ENCODE data around the gene ATP6AP1. TPM values are rescaled to one million over a fixed set of nuclear protein-coding genes. Genes with fewer than 3 reads are reported as not detected.

Gene ATP6AP1
- total and polyA plus RNA-seq, 3 experiments from 2014 or later: 43.0 to 129 (median 43.2) TPM

DNA sequence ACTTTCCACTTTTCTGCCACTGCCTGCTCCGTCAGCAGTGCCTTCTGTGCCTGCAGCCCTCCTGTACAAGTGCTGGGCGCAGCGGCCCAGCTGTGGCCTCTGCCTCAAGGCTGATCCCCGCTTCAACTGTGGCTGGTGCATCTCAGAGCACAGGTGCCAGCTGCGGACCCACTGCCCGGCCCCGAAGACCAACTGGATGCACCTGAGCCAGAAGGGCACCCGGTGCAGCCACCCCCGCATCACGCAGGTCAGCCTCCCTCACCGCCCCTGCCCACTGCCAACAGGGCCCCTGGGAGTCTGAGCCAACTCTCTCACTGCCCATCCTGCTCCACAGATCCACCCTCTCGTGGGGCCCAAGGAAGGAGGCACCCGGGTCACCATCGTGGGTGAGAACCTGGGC is 37.1 kb downstream of the ATP6AP1 start:
- no peaks in the 10 kb centered on the region for H3K9me3 Mint-ChIP-seq
- Histone ChIP-seq H3K4me3 (ENCODE audit: low read length) (no peak overlapping the region), H3K27me3 (ENCODE audit: insufficient read depth, low read length, poor library complexity, severe bottlenecking) (no peaks in the 10 kb centered on the region), H3K36me3 (ENCODE audit: insufficient read depth, low read length) (no peaks in the 10 kb centered on the region), H3K27ac (ENCODE audit: low read depth, low read length) (no peak overlapping the region), H3K9me3 (ENCODE audit: low read length) (no peaks in the 10 kb centered on the region), H3K4me1 (ENCODE audit: insufficient read depth, low read length) (no peaks in the 10 kb centered on the region)
- DNase-seq: no peak
- H3K27ac Mint-ChIP-seq: peak overlapping the region in 2 of 8 donors; percentile 65 to 81
- POLR2A ChIA-PET: no interaction called here
- H3K4me3 Mint-ChIP-seq: no peak overlapping the region
- CTCF ChIA-PET: no interaction called here
- no peaks in the 10 kb centered on the region for H3K27me3 Mint-ChIP-seq
- peaks cover 0 to 60% (median 2%) of the 10 kb centered on the region in 3 donors for H3K36me3 Mint-ChIP-seq
- H3K4me1 Mint-ChIP-seq: peaks cover 9 to 14% (median 9%) of the 10 kb centered on the region in 3 donors

DNA sequence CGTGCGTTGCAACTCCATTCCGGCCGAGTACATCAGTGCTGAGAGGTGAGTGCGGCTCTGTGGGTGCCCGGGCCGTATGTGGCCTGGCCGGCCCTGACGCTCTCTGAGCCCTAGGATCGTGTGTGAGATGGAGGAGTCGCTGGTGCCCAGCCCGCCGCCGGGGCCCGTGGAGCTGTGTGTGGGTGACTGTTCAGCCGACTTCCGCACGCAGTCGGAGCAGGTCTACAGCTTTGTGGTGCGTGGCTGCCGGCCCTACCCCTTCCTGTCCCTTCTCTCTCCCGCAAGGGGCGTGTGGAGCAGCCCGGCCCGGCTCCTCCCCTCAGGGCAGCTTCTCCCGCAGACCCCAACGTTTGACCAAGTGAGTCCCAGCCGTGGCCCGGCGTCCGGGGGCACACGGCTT is 37.6 kb downstream of the ATP6AP1 start:
- no peaks in the 10 kb centered on the region for H3K36me3 ChIP-seq (ENCODE audit: insufficient read depth, low read length)
- H3K4me3 Mint-ChIP-seq: no peak overlapping the region
- POLR2A ChIA-PET: no interaction called here

DNA sequence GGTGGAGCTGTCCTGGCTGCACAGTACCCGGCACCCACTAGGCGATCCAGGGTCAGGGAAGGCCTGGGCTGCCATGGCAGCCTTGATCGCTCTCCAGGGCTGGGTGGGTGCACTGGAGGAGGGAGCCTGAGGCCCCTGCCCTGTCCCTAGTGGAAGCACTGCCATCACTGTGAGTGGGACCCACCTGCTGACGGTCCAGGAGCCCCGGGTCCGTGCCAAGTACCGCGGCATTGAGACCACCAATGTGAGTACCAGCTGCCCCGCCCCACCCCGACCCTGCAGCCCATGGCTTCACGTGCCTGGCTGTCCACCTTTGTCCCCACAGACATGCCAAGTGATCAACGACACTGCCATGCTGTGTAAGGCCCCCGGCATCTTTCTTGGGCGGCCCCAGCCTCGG is 38.4 kb downstream of the ATP6AP1 start:
- Histone ChIP-seq H3K4me1 (ENCODE audit: insufficient read depth, low read length) (no peaks in the 10 kb centered on the region), H3K4me3 (ENCODE audit: low read length) (no peak overlapping the region), H3K27me3 (ENCODE audit: insufficient read depth, low read length, poor library complexity, severe bottlenecking) (no peaks in the 10 kb centered on the region), H3K36me3 (ENCODE audit: insufficient read depth, low read length) (no peaks in the 10 kb centered on the region), H3K9me3 (ENCODE audit: low read length) (no peaks in the 10 kb centered on the region), H3K27ac (ENCODE audit: low read depth, low read length) (no peak overlapping the region)
- DNase-seq: no peak
- Mint-ChIP-seq H3K4me1 (peaks cover under 1 to 4% (median 4%) of the 10 kb centered on the region in 3 donors), H3K27me3 (no peaks in the 10 kb centered on the region), H3K9me3 (no peaks in the 10 kb centered on the region), H3K36me3 (peaks cover 0 to 63% (median 0%) of the 10 kb centered on the region in 3 donors), H3K27ac (no peak overlapping the region), H3K4me3 (no peak overlapping the region)
- POLR2A ChIA-PET: no interaction called here
- CTCF ChIA-PET: no interaction called here

More for the DNA sequence above, 37.6 kb downstream of the ATP6AP1 start:
- Mint-ChIP-seq H3K36me3 (peaks cover 0 to 62% (median under 1%) of the 10 kb centered on the region in 3 donors), H3K27me3 (no peaks in the 10 kb centered on the region), H3K9me3 (no peaks in the 10 kb centered on the region), H3K4me1 (peaks cover 7 to 11% (median 9%) of the 10 kb centered on the region in 3 donors), H3K27ac (no peak overlapping the region)
- CTCF ChIA-PET: no interaction called here
- no peak for DNase-seq
- H3K4me1 ChIP-seq (ENCODE audit: insufficient read depth, low read length): no peaks in the 10 kb centered on the region
- no peak overlapping the region for H3K4me3 ChIP-seq (ENCODE audit: low read length)
- H3K9me3 ChIP-seq (ENCODE audit: low read length): no peaks in the 10 kb centered on the region
- no peak overlapping the region for H3K27ac ChIP-seq (ENCODE audit: low read depth, low read length)
- no peaks in the 10 kb centered on the region for H3K27me3 ChIP-seq (ENCODE audit: insufficient read depth, low read length, poor library complexity, severe bottlenecking)

- Mint-ChIP-seq H3K27me3 (no peaks in the 10 kb centered on the region), H3K4me1 (peaks cover 0 to 4% (median 4%) of the 10 kb centered on the region in 3 donors), H3K27ac (no peak overlapping the region), H3K9me3 (no peaks in the 10 kb centered on the region), H3K36me3 (peaks cover 0 to 65% (median 0%) of the 10 kb centered on the region in 3 donors), H3K4me3 (no peak overlapping the region)
- POLR2A ChIA-PET: interaction anchor here (1.0 to 1.5 kb wide), 2 partner anchors 8 to 11 kb away, joined by 3 read pairs; no protein-coding TSS in a partner anchor
- H3K9me3 ChIP-seq (ENCODE audit: low read length): no peaks in the 10 kb centered on the region
- CTCF ChIA-PET: no interaction called here
- H3K36me3 ChIP-seq (ENCODE audit: insufficient read depth, low read length): no peaks in the 10 kb centered on the region
- no peaks in the 10 kb centered on the region for H3K4me1 ChIP-seq (ENCODE audit: insufficient read depth, low read length)
- H3K4me3 ChIP-seq (ENCODE audit: low read length): no peak overlapping the region
- H3K27me3 ChIP-seq (ENCODE audit: insufficient read depth, low read length, poor library complexity, severe bottlenecking): no peaks in the 10 kb centered on the region
- no peak for DNase-seq
- no peak overlapping the region for H3K27ac ChIP-seq (ENCODE audit: low read depth, low read length)
Measured at GRCh38 chrX:154467556-154467955, 39.1 kb downstream of the ATP6AP1 start.

GRCh38 chrX:154468217-154468616 is 39.7 kb downstream of the ATP6AP1 start:
- no peaks in the 10 kb centered on the region for H3K27me3 ChIP-seq (ENCODE audit: insufficient read depth, low read length, poor library complexity, severe bottlenecking)
- no peaks in the 10 kb centered on the region for H3K4me1 Mint-ChIP-seq
- POLR2A ChIA-PET: interaction anchor here (1.0 to 1.5 kb wide), 2 partner anchors 9 to 10 kb away, joined by 3 read pairs; no protein-coding TSS in a partner anchor
- H3K9me3 Mint-ChIP-seq: no peaks in the 10 kb centered on the region
- no peak overlapping the region for H3K4me3 ChIP-seq (ENCODE audit: low read length)
- no peaks in the 10 kb centered on the region for H3K9me3 ChIP-seq (ENCODE audit: low read length)
- peaks cover 0 to 61% (median 0%) of the 10 kb centered on the region in 3 donors for H3K36me3 Mint-ChIP-seq
- peak overlapping the region in 1 of 8 donors; percentile 41 for H3K27ac Mint-ChIP-seq
- H3K36me3 ChIP-seq (ENCODE audit: insufficient read depth, low read length): no peaks in the 10 kb centered on the region
- DNase-seq: no peak
- H3K27me3 Mint-ChIP-seq: peaks cover 0 to 3% of the 10 kb centered on the region in 2 donors
- no peak overlapping the region for H3K4me3 Mint-ChIP-seq
- no peak overlapping the region for H3K27ac ChIP-seq (ENCODE audit: low read depth, low read length)
- no peaks in the 10 kb centered on the region for H3K4me1 ChIP-seq (ENCODE audit: insufficient read depth, low read length)
- CTCF ChIA-PET: no interaction called here

DNA sequence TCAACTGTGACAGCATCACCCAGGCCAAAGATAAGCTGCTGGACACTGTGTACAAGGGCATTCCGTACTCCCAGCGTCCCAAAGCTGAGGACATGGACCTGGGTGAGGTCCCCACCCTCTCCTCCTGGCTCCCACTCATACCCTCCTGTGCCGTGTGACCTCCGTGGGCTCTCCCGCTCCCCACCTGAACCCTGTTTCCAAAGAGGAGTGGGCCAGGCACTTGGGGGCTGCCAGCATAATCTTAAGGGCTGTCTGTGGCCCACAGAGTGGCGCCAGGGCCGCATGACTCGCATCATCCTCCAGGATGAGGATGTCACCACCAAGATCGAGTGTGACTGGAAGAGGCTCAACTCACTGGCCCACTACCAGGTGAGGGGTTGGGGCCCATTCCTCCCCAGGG is 40.6 kb downstream of the ATP6AP1 start:
- no peak for DNase-seq
- H3K36me3 ChIP-seq (ENCODE audit: insufficient read depth, low read length): no peaks in the 10 kb centered on the region
- H3K27me3 ChIP-seq (ENCODE audit: insufficient read depth, low read length, poor library complexity, severe bottlenecking): no peaks in the 10 kb centered on the region
- no peaks in the 10 kb centered on the region for H3K9me3 ChIP-seq (ENCODE audit: low read length)
- H3K4me1 ChIP-seq (ENCODE audit: insufficient read depth, low read length): no peaks in the 10 kb centered on the region
- H3K36me3 Mint-ChIP-seq: peaks cover 0 to 67% (median 0%) of the 10 kb centered on the region in 3 donors
- POLR2A ChIA-PET: interaction anchor here (1.5 kb wide), 1 partner anchor 9 kb away, joined by 3 read pairs; no protein-coding TSS in a partner anchor
- H3K27ac ChIP-seq (ENCODE audit: low read depth, low read length): no peak overlapping the region
- no peaks in the 10 kb centered on the region for H3K4me1 Mint-ChIP-seq
- H3K27ac Mint-ChIP-seq: peak overlapping the region in 1 of 8 donors; percentile 66
- CTCF ChIA-PET: no interaction called here
- H3K4me3 ChIP-seq (ENCODE audit: low read length): no peak overlapping the region
- H3K9me3 Mint-ChIP-seq: no peaks in the 10 kb centered on the region
- H3K4me3 Mint-ChIP-seq: no peak overlapping the region
- H3K27me3 Mint-ChIP-seq: peaks cover 0 to 3% of the 10 kb centered on the region in 2 donors

- Histone ChIP-seq H3K27ac (ENCODE audit: low read depth, low read length) (no peak overlapping the region), H3K9me3 (ENCODE audit: low read length) (no peaks in the 10 kb centered on the region), H3K36me3 (ENCODE audit: insufficient read depth, low read length) (no peaks in the 10 kb centered on the region), H3K27me3 (ENCODE audit: insufficient read depth, low read length, poor library complexity, severe bottlenecking) (no peaks in the 10 kb centered on the region), H3K4me3 (ENCODE audit: low read length) (no peak overlapping the region), H3K4me1 (ENCODE audit: insufficient read depth, low read length) (no peaks in the 10 kb centered on the region)
- no peaks in the 10 kb centered on the region for H3K9me3 Mint-ChIP-seq
- H3K36me3 Mint-ChIP-seq: peaks cover 0 to 66% (median 0%) of the 10 kb centered on the region in 3 donors
- ChIA-PET POLR2A (no interaction called here), CTCF (no interaction called here)
- peaks cover 0 to 3% of the 10 kb centered on the region in 2 donors for H3K27me3 Mint-ChIP-seq
- no peak overlapping the region for H3K4me3 Mint-ChIP-seq
- DNase-seq: no peak
- no peaks in the 10 kb centered on the region for H3K4me1 Mint-ChIP-seq
- H3K27ac Mint-ChIP-seq: peak overlapping the region in 1 of 8 donors; percentile 32
Measured at GRCh38 chrX:154469880-154470279, 41.4 kb downstream of the ATP6AP1 start.

DNA sequence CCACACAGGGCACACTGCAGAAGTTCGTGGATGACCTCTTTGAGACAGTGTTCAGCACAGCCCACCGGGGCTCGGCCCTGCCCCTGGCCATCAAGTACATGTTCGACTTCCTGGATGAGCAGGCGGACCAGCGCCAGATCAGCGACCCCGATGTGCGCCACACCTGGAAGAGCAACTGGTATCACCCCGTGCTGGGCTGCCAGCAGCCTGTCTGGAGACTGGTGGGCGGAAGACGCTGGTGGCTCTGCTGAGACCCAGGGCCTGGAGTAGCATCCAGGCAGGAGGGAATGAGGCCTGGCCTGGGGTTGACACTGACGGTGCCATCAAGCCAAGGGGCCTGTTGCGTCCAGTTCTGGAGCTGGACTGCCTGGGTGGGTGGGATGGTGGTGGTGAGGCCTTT is 42.0 kb downstream of the ATP6AP1 start:
- no peak overlapping the region for H3K27ac ChIP-seq (ENCODE audit: low read depth, low read length)
- H3K9me3 Mint-ChIP-seq: no peaks in the 10 kb centered on the region
- H3K36me3 ChIP-seq (ENCODE audit: insufficient read depth, low read length): no peaks in the 10 kb centered on the region
- no peak overlapping the region for H3K4me3 Mint-ChIP-seq
- H3K36me3 Mint-ChIP-seq: peaks cover 0 to 62% (median 0%) of the 10 kb centered on the region in 3 donors
- no peaks in the 10 kb centered on the region for H3K4me1 Mint-ChIP-seq
- peaks cover 0 to 4% of the 10 kb centered on the region in 2 donors for H3K27me3 Mint-ChIP-seq
- POLR2A ChIA-PET: no interaction called here
- H3K4me3 ChIP-seq (ENCODE audit: low read length): no peak overlapping the region
- DNase-seq: no peak
- H3K27me3 ChIP-seq (ENCODE audit: insufficient read depth, low read length, poor library complexity, severe bottlenecking): no peaks in the 10 kb centered on the region
- H3K9me3 ChIP-seq (ENCODE audit: low read length): no peaks in the 10 kb centered on the region
- CTCF ChIA-PET: no interaction called here
- H3K27ac Mint-ChIP-seq: peak overlapping the region in 1 of 8 donors; percentile 50
- H3K4me1 ChIP-seq (ENCODE audit: insufficient read depth, low read length): no peaks in the 10 kb centered on the region
